Measurements from ENCODE around the gene MESP2.

Gene MESP2

DNA sequence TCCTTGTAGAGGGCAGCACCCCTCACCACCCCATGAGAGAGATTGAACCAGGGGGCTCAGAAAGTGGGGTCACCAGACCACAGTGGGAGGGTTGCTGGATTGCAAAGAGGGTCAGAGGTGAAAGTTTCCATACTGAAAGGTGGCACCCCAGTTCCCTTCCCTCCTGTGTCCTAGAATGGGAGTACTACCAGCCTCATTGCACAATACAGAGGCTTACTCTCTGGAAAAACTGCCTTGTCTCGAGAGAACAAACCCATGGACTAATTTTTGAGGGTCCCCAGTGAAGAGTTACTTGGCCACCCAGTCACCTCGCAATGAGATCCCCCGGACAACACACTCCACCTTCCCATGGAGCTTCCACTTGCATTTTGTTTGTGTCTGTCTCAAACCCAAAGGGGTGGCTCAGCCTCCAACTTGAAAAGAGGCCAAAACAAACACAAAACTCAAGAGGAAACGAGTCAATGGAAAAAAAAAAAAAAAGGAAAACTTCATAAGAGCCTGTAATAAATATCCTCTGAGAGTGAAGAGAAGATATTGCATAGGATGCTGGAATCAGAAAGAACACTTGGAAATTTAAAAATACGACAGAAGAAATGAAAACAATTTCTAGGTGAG lies 18.6 kb downstream of the MESP2 start:
- no peak overlapping the region for H3K4me3 ChIP-seq (ENCODE audit: low read length)
- no peak for DNase-seq (ENCODE audit: low read depth, low spot score)

- DNase-seq (ENCODE audit: low read depth, low spot score) = no peak
- H3K4me3 ChIP-seq (ENCODE audit: low read length) = no peak overlapping the region
Measured at GRCh38 chr15:89795996-89796395, 19.9 kb downstream of the MESP2 start.

GRCh38 chr15:89797678-89798201 lies 21.6 kb downstream of the MESP2 start:
- H3K4me3 ChIP-seq (ENCODE audit: low read length) = no peak overlapping the region
- no peak for DNase-seq (ENCODE audit: low read depth, low spot score)

DNA sequence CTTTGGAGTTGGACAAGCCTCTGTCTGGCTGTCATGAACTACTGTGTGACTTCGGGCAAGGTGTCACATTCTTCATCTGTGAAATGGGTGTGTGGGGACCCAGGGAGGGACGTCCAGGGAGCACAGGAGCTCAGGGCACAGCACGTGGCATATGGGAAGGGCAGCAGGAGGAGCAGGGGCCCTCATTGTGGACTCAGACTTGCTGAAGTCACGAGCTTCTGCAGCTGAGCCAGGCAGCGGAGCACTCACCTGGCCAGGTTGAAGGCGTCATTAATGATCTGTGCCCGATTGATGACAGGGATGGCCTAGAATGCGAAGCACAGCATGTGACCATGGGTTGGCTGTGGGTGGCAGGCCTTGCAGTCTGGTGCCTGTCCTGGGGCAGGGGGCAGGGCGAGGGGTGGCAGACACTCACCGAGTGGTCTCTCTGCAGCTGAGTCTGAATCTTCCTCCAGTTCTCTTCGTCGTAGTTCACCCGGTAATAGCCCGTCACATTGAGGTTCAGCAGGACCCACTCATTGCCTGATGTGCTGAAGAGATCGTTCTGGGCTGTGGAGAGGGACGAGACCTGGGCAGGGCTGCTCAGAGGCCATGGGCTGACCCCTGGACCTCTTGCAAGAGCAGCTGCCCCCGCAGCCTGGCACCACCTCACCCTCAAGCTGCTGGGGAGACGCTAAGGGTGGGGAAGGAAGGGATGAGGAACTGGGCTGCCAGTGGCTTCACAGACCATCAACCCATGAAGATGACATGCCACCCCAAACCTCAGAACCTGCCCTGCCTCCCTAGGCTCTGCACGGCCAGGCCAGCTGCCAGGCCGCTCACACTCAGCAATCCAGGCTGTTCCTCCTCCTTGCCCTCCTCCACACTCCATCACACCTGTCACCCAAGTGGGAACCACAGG lies 23.1 kb downstream of the MESP2 start:
- no peak overlapping the region for H3K4me3 ChIP-seq (ENCODE audit: low read length)
- no peak for DNase-seq (ENCODE audit: low read depth, low spot score)

- no peak for DNase-seq (ENCODE audit: low read depth, low spot score)
- H3K4me3 ChIP-seq (ENCODE audit: low read length) = no peak overlapping the region
Measured at GRCh38 chr15:89799918-89800498, 23.9 kb downstream of the MESP2 start.

GRCh38 chr15:89801471-89802195 lies 25.5 kb downstream of the MESP2 start:
- no peak for DNase-seq (ENCODE audit: low read depth, low spot score)
- H3K4me3 ChIP-seq (ENCODE audit: low read length) = no peak overlapping the region

DNA sequence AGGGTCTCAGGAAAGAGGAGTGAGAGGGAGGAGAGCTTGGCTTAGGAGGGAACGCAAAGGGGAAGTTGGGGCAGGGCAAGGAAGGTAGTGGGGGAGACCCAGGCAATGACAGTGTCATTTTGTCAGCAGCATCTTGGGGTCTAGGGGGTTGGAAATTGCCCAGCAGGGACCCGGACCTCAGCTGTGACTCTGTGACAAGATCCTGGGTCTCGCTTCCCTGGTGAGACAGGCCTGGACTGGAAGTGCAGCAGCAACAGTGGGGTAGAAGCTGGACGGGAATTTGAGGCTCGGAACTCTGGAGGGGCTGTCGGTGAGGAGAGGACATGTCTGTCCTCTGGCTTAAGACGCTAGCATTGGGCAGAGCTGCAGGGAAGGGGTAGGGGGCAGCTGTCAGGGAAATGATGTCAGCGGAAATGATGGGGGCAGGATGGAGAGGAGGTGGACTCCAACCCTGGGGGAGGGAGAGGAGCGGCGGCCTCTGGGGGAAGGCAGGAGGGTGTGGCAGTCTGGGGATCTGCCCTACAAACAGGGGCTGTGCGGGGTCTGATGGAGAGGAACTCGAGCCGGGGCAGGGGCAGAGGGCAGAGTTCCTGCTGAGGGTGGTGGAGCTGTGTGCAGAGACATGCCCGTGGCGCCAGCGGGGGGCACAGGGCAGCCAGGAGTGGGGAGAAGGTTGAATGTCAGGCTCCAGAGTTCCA lies 26.2 kb downstream of the MESP2 start:
- no peak overlapping the region for H3K4me3 ChIP-seq (ENCODE audit: low read length)
- DNase-seq (ENCODE audit: low read depth, low spot score) = no peak

GRCh38 chr15:89802986-89803824 lies 27.1 kb downstream of the MESP2 start:
- DNase-seq (ENCODE audit: low read depth, low spot score) = no peak

GRCh38 chr15:89803941-89804800 lies 28.0 kb downstream of the MESP2 start:
- no peak overlapping the region for H3K4me3 ChIP-seq (ENCODE audit: low read length)
- DNase-seq (ENCODE audit: low read depth, low spot score) = no peak

More at GRCh38 chr15:89802986-89803824, 27.1 kb downstream of the MESP2 start:
- H3K4me3 ChIP-seq (ENCODE audit: low read length) = no peak overlapping the region

GRCh38 chr15:89805241-89806209 lies 29.4 kb downstream of the MESP2 start:
- H3K4me3 ChIP-seq (ENCODE audit: low read length) = no peak overlapping the region
- DNase-seq (ENCODE audit: low read depth, low spot score) = no peak

- DNase-seq (ENCODE audit: low read depth, low spot score) = no peak
- H3K4me3 ChIP-seq (ENCODE audit: low read length) = no peak overlapping the region
Measured at GRCh38 chr15:89806210-89806558, 30.1 kb downstream of the MESP2 start.

DNA sequence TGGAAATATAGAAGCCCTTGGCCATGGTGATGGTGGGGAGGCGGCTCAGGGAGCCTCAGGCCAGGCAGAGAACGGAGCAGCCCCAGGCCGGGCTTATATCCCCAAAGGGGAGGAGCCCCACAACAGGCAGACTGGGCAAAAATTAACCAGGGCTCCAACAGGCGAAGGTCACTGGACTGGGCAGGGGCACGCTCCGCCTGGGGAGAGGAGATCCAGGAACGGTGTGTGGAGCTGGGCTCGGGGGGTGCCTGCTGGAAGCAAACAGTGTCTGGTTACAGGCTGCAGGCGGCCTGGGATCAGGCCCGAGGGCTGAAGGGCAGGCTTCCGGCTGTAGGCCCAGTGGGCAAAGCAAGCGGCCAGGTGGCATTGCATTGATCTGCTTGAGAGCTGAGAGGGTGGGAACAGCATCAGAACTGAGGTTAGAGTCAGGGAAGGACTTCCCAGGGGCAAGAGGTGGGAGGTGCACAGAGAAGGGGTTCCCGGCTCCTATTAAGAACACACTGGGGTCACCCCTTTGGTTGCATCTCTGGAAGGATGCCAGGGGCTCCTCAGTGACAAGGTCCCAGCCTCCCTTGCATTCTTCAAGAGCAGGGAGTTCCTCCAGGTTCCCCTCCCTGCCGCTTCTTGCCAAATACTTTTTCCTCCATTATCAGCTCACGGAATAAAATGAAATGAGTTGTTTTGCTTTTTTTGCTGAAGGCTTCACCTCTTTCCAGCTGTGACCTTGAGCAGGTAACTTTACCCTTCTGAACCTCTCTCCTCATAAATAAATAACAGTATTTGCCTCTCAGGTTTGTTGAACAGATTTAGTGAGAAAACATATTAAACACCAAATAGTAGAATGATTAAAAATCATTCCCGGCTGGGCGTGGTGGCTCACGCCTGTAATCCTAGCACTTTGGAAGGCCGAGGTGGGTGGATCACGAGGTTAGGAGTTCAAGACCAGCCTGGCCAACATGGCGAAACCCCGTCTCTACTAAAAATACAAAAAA lies 30.7 kb downstream of the MESP2 start:
- no peak overlapping the region for H3K4me3 ChIP-seq (ENCODE audit: low read length)
- DNase-seq (ENCODE audit: low read depth, low spot score) = no peak

GRCh38 chr15:89807689-89808088 lies 31.6 kb downstream of the MESP2 start:
- H3K4me3 ChIP-seq (ENCODE audit: low read length) = no peak overlapping the region
- DNase-seq (ENCODE audit: low read depth, low spot score) = no peak

- no peak for DNase-seq (ENCODE audit: low read depth, low spot score)
- H3K4me3 ChIP-seq (ENCODE audit: low read length) = no peak overlapping the region
Measured at GRCh38 chr15:89808160-89808870, 32.2 kb downstream of the MESP2 start.

Data from Jurkat, Clone E6-1 (cell line).